Subcutaneous adipose tissue (tissue), 4 donors: ENCODE results near the gene SLC24A3. TPM values are rescaled to one million over a fixed set of nuclear protein-coding genes. Genes with fewer than 3 reads are reported as not detected.

Source experiments
- total RNA-seq, 4 donors: library from RNA; depleted of rRNA; stranded (reverse); fragments of >200 nt; gene quantifications; one replicate each; pipeline ENCODE4 v1.1.0, GENCODE V29; 2016
- TF ChIP-seq, protein P1 (sequence below): fragments of 450-650 bp; IDR thresholded peaks from one replicate; pipeline ENCODE4 v1.5.1; 2016; ENCODE audit warnings: low read depth, mild to moderate bottlenecking, control low read depth, antibody characterized with exemption, moderate library complexity

The SLC24A3 gene
- total RNA-seq, 4 donors from 2014 or later = 4.6 to 12.2 (median 9.1) TPM

DNA sequence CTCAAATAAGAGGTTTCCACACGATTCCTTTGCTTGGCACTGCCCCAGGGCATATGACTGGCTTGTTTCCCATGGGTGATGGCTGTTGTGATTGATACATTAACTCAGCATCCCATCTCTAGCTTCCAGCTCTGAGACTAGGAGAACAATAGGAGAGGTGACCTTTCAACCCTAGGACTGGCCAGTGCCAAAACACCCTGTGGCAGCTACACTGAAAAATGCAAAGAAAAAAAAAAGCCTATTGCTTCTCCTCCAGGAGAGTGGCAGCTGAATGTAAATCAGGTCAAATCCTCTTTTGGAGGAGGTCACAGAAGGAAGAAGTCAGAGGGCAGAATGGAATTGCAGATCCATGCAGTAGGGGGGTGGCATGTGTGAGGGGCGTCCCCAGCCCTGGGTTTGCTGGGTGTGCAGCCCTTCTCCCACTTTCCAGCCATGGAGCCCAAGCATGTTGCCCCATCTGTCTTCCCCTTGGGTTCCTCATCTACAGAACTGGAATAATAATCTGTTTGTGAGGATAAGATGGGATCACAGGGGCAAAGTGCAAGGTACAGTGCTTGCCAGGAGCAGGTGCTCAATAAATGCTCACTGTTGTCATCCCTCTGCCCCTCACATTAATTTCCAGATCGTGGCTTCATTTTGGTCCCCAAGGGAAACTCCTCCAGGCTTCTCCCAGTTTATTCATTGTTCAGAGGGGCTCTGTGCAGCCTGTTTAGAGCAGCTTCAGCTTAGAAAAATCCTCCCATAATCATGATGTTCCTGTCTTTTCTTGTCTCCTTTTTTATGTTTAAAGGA lies 300.6 kb downstream of the SLC24A3 start:
- TF ChIP-seq, protein P1, sequence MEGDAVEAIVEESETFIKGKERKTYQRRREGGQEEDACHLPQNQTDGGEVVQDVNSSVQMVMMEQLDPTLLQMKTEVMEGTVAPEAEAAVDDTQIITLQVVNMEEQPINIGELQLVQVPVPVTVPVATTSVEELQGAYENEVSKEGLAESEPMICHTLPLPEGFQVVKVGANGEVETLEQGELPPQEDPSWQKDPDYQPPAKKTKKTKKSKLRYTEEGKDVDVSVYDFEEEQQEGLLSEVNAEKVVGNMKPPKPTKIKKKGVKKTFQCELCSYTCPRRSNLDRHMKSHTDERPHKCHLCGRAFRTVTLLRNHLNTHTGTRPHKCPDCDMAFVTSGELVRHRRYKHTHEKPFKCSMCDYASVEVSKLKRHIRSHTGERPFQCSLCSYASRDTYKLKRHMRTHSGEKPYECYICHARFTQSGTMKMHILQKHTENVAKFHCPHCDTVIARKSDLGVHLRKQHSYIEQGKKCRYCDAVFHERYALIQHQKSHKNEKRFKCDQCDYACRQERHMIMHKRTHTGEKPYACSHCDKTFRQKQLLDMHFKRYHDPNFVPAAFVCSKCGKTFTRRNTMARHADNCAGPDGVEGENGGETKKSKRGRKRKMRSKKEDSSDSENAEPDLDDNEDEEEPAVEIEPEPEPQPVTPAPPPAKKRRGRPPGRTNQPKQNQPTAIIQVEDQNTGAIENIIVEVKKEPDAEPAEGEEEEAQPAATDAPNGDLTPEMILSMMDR = no peak

DNA sequence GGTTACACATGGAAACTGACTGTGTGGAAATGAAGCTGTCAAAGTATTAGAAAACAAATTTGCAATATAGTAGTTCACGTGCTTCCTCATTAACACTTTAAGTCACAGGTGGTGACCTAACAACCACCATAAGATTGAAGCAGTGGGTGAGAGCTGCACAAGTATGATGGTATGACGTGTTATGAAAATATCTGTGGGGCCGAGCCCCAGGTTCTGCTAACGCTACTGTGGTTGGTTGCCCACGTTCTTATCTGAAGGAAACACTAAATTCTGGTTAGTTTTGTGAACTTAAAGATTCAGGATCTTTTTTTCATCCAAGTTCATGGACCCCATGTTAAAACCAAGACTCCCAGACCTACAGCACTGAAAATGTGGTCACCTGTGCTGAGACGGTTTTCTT lies 302.6 kb downstream of the SLC24A3 start:
- TF ChIP-seq, protein P1 = no peak

DNA sequence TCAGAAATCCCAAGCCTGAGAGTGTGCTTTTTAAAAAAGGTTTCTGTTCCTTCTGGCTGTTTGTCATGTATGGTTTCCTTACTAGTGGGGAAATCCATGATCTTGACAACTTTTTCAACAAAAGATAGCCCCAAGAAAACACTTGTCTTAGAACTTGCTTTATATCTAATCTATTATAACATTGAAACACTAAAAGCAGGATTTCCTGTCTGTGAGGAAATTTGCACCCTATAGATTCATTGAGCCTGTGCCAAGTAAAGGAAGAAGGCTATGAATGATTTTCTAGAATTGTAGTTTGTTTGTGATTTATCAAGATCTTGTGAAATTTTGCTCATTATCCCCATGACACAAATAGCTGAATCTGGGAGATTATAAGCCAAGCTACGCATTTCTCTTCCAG lies 307.0 kb downstream of the SLC24A3 start:
- TF ChIP-seq, protein P1 = no peak

DNA sequence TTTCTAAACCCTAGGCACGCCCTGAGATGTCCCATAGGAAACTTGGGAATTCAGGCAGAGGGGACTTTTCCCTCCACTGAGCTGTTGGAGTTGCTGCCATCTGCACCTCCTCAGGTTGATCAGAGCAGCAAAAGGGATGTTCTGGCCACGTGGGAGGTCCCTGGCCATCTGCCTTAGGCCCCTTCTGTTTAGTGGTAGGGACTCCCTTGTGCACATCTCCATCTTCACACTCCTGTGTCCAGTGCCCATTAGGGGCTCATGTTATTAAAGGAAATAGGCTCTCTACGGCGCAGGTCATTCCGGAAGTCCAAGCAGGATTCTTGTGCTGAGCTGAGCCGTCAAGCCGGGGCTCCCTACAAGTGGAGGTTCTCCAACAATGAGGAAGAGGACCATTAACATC lies 307.8 kb downstream of the SLC24A3 start:
- TF ChIP-seq, protein P1 = no peak

DNA sequence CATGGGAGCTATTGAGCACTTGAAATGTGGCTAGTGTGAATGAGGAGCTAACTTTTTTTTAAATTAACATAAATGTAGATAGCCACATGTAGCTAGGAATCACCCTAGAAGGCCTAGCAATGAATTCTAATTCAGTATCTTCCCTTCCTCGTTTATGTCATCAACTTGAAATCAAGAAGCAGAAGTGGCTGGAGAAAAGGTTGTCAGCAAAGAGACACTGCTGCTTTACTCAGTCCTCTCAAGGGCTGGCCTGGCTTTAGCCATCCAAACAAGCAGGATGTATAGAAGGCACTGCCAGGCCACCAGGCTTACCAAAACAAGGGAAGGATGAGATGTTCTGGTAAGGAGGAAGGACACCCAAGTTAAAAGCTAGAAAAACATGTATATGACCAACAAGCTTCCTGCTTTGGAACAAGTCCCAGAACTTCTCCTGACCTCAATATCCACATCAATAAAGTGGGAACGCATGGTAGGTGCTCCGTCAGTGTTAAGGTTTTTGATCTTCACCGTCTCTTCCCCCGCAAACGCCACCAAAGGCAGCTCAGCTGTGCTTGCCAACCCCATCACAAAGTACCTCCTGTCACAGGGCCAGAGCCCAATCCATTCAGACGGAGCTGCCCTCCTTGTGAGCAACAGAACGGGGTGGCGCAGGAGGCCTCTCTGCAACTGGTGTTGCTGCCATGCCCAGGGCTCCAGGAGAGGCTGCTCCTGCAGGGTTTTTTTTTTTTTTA lies 309.8 kb downstream of the SLC24A3 start:
- TF ChIP-seq, protein P1 = no peak

DNA sequence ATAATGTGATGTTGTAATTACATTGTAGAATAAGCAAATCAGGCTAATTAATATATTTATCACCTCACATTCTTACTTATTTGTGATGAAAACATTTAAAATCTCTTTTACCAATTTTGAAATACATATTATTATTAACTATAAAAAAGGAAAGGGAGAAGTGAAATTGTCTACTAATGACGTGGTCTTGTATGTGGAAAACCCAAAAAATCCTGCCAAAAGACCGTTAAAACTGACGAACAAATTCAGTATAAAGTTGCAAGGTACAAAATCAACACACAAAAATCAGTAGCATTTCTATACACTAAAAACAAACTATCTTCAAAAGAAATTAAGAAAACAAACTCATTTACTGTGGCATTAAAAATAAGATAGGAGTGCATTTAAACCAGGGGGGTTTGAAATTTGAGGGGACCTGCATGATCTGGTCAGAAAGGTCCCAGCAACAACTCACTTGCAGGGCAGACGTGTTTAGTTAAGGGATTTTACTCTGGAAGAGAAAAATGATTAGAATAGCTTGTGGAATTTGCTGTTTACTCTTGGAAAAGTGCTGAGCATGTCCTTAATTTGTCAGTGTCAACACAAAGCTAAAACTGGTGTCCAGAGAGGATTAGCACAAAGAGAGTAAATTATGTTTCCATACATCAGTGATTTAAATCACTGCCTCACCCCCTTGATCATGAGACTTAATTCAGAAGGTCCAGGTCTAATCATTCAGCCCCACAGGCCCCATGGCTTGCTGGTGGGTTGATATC lies 310.6 kb downstream of the SLC24A3 start:
- TF ChIP-seq, protein P1 = no peak

DNA sequence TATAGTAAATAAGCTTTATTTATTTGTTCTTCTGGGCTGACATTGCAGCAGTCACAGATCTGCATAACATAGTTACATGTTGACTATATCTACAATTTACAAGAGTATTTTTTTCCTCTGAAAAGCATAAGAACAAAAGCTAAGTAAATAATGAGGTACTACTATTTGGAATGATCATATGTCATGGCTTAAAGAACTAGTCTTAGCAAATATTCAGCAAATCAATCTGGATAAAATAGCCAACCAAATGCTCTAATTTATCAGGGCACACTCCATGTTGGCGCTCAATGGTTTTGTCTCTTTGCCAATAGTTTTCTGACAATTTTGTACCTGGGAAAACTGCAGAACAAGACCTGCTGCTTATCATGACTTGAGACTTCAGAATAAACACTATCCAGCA lies 312.2 kb downstream of the SLC24A3 start:
- TF ChIP-seq, protein P1 = no peak
